ENCODE data around the gene NUP37. TPM values are rescaled to one million over a fixed set of nuclear protein-coding genes. Genes with fewer than 3 reads are reported as not detected.

The NUP37 gene
- total RNA-seq, 2 donors from 2014 or later, result 13.8 to 14.9 TPM

- TF ChIP-seq CTCF (IDR thresholded peaks at IDR 0.05), result no peak
- H3K27ac ChIP-seq, result peak within 1 kb of the TSS; percentile 62 to 66
- peak within 1 kb of the TSS; percentile 75 for H3K4me3 ChIP-seq
- peak; percentile 95 for ATAC-seq (ENCODE audit: insufficient number of reproducible peaks, low FRiP score, low read depth)
- H3K36me3 ChIP-seq, result no peaks in the 10 kb centered on the region
- DNase-seq (ENCODE audit: low spot score), result peak; percentile 87
- no peaks in the 10 kb centered on the region for H3K27me3 ChIP-seq (replicated peaks; ENCODE audit: insufficient read depth)
- no peaks in the 10 kb centered on the region for H3K9me3 ChIP-seq
- H3K4me1 ChIP-seq (ENCODE audit: control insufficient read depth in 1 of 2, low read depth in 2 of 2), result peaks cover 0 to 9% of the 10 kb centered on the region in 2 donors
Observed at GRCh38 chr12:102061560-102062418, 58.1 kb downstream of the NUP37 start, which contains the start of gene WASHC3. WASHC3 (minus strand) TSS chr12:102061991; CDS start chr12:102061962, 29 bp downstream.

DNA sequence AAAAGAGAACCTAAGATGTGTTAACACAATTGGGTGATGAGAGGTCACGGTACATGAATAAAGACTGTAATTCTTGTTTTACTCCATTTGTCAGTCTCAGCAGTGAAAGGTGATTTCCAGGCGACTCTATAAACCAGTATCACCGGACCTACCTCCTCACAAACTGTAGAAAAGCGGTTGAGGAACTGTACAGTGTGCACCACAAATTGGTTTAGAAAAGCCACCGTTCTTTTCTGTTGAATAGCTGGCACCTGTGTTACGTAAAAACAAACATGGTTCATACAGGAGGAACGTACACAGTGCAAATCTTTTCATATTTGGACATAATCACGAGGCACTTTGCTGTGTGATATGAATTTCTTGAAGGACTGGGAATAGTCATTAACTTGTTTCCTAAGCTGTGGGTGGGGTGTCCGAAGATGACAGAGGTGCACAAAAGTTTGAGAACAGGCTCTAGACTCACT lies 58.8 kb downstream of the NUP37 start:
- H3K36me3 ChIP-seq, result no peaks in the 10 kb centered on the region
- ATAC-seq (ENCODE audit: insufficient number of reproducible peaks, low FRiP score, low read depth) (peak; percentile 2), DNase-seq (ENCODE audit: low spot score) (no peak)
- peak overlapping the region; percentile 75 for H3K4me3 ChIP-seq
- peak overlapping the region; percentile 62 to 66 for H3K27ac ChIP-seq
- H3K9me3 ChIP-seq, result no peaks in the 10 kb centered on the region
- H3K27me3 ChIP-seq (replicated peaks; ENCODE audit: insufficient read depth), result no peaks in the 10 kb centered on the region
- no peak for TF ChIP-seq CTCF (IDR thresholded peaks at IDR 0.05)
- H3K4me1 ChIP-seq (ENCODE audit: control insufficient read depth in 1 of 2, low read depth in 2 of 2), result peaks cover 0 to 9% of the 10 kb centered on the region in 2 donors

GRCh38 chr12:102059343-102059742 lies 60.6 kb downstream of the NUP37 start:
- Histone ChIP-seq H3K27ac (no peak overlapping the region), H3K36me3 (no peaks in the 10 kb centered on the region), H3K4me3 (no peak overlapping the region), H3K9me3 (no peaks in the 10 kb centered on the region), H3K27me3 (replicated peaks; ENCODE audit: insufficient read depth) (no peaks in the 10 kb centered on the region), H3K4me1 (ENCODE audit: control insufficient read depth in 1 of 2, low read depth in 2 of 2) (peaks cover 0 to 9% of the 10 kb centered on the region in 2 donors)
- no peak for TF ChIP-seq CTCF (IDR thresholded peaks at IDR 0.05)
- DNase-seq (ENCODE audit: low spot score) (no peak), ATAC-seq (ENCODE audit: insufficient number of reproducible peaks, low FRiP score, low read depth) (no peak)

DNA sequence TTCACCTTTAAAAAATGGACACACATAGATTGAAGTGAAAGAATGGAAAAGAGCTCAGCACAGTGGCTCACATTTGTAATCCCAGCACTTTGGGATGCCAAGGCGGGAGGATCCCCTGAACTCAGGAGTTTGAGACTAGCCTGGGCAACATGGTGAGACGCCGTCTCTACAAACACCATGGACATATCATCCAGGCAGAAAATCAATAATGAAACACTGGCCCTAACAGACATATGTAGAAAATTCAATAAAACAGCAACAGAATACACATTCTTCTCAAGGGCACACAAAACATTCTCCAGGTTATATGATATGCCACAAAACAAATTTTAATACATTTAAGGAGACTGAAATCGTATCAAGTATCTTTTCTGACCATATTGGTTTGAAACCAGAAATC lies 65.6 kb downstream of the NUP37 start:
- no peak for DNase-seq (ENCODE audit: low spot score)
- no peak overlapping the region for H3K4me3 ChIP-seq
- H3K36me3 ChIP-seq, result no peaks in the 10 kb centered on the region

More for the DNA sequence above, 65.6 kb downstream of the NUP37 start:
- Histone ChIP-seq H3K27me3 (replicated peaks; ENCODE audit: insufficient read depth) (no peaks in the 10 kb centered on the region), H3K27ac (no peak overlapping the region), H3K9me3 (no peaks in the 10 kb centered on the region), H3K4me1 (ENCODE audit: control insufficient read depth in 1 of 2, low read depth in 2 of 2) (no peaks in the 10 kb centered on the region)
- ATAC-seq (ENCODE audit: insufficient number of reproducible peaks, low FRiP score, low read depth), result no peak
- no peak for TF ChIP-seq CTCF (IDR thresholded peaks at IDR 0.05)
